Lower lobe of right lung (tissue), 2 donors: Measurements from ENCODE around the gene RPL7A. TPM values are rescaled to one million over a fixed set of nuclear protein-coding genes. Genes with fewer than 3 reads are reported as not detected.

ENCODE experiments used
- ATAC-seq, 2 donors: fragments of 200-7000 bp; cut with Tn5 transposase; one replicate each; pipeline ENCODE4 v1.9.1; 2020 to 2022; ENCODE audit warnings: mild to moderate bottlenecking in 2 of 2, moderate library complexity in 2 of 2
- DNase-seq: peaks from one replicate; pipeline ENCODE4 v3.0.0-alpha.2; 2020
- H3K27ac ChIP-seq: fragments of 200-600 bp; one replicate; pipeline ENCODE4 v1.8.0; 2022
- H3K27me3 ChIP-seq: fragments of 200-600 bp; one replicate; pipeline ENCODE4 v1.8.0; 2022; ENCODE audit warnings: low read depth
- H3K36me3 ChIP-seq: fragments of 200-600 bp; one replicate; pipeline ENCODE4 v1.8.0; 2022; ENCODE audit warnings: mild to moderate bottlenecking
- H3K4me1 ChIP-seq: fragments of 200-600 bp; one replicate; pipeline ENCODE4 v1.8.0; 2022
- H3K4me3 ChIP-seq: fragments of 200-600 bp; one replicate; pipeline ENCODE4 v1.8.0; 2022; ENCODE audit warnings: mild to moderate bottlenecking
- H3K9me3 ChIP-seq: fragments of 200-600 bp; one replicate; pipeline ENCODE4 v1.8.0; 2022
- intact Hi-C: fragments of 100-400 bp; cut with DNase I; formaldehyde crosslinking; loops from one replicate; pipeline ENCODE4 v1.11.0; 2022
- total RNA-seq: library from RNA; stranded (reverse); fragmentation: NEBNext Ultra II Directional; extraction: Animal tissue kit (Norgen Biotek cat#: 25700); gene quantifications from one replicate; pipeline ENCODE4 v1.2.1, GENCODE V29; 2021
- TF ChIP-seq, protein P1 (sequence below): fragments of 200-600 bp; IDR thresholded peaks from one replicate; pipeline ENCODE4 v1.8.0; 2022; ENCODE audit warnings: antibody characterized with exemption, mild to moderate bottlenecking
- donor health status: DM: no; HTN: yes; CAD: no; lungs with severe emphysema.

RPL7A gene
- total RNA-seq, 1 donor from 2014 or later: 1,397 TPM

DNA sequence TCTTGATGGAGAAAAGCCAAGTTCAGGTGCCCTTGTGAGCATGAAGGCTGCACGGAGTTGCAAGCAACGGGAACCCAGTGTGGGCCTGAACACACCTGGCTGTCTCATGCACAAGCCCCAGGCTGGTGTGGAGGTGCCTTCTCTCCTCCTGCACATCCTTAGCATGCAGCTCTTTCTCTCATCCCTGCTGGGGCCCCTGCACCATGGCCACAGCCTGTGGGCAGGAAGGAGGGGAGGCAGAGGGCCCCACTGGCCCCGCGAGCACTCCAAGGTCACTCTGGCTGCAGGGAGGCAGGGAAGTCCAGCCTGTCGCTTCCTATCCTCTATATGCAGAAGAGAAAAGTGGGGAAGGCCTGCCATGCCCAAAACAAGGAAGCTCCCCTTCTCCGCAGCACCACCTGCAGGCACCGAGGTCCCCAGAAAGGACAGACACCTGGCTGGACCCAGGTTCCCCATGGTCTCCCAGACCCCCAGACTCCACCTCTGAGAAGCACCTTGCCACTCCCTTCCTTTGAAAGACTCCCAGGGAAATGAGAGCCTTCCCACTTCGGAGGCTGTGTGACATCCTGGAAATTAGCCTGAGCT is 46.8 kb downstream of the RPL7A start:
- DNase-seq: no peak
- peaks cover 9% of the 10 kb centered on the region for H3K27me3 ChIP-seq
- no peaks in the 10 kb centered on the region for H3K4me1 ChIP-seq
- intact Hi-C loops: no loop called here
- TF ChIP-seq, protein P1, sequence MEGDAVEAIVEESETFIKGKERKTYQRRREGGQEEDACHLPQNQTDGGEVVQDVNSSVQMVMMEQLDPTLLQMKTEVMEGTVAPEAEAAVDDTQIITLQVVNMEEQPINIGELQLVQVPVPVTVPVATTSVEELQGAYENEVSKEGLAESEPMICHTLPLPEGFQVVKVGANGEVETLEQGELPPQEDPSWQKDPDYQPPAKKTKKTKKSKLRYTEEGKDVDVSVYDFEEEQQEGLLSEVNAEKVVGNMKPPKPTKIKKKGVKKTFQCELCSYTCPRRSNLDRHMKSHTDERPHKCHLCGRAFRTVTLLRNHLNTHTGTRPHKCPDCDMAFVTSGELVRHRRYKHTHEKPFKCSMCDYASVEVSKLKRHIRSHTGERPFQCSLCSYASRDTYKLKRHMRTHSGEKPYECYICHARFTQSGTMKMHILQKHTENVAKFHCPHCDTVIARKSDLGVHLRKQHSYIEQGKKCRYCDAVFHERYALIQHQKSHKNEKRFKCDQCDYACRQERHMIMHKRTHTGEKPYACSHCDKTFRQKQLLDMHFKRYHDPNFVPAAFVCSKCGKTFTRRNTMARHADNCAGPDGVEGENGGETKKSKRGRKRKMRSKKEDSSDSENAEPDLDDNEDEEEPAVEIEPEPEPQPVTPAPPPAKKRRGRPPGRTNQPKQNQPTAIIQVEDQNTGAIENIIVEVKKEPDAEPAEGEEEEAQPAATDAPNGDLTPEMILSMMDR: no peak
- no peak for ATAC-seq
- no peak overlapping the region for H3K27ac ChIP-seq
- no peak overlapping the region for H3K4me3 ChIP-seq
- H3K36me3 ChIP-seq: no peaks in the 10 kb centered on the region
- no peaks in the 10 kb centered on the region for H3K9me3 ChIP-seq

DNA sequence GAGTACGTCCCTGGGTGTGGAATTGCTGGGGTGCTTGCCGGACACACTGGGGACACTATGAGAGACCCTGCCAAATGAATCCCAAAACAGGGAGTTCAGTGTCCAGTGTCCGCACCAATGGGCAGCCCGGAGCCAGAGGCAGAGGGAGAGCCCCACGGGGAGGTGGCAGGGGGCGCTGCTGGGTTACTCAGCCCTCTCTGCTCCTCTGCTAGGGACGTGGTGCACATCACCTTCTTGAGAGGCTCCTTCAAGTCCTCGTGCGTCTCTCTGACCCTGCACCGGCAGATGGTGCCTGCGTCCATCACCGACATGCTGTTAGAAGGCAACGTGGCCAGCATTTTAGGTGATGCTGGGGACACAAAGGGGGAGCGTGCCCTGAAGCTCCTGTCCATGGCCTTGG is 48.9 kb downstream of the RPL7A start:
- H3K36me3 ChIP-seq: no peaks in the 10 kb centered on the region
- H3K9me3 ChIP-seq: no peaks in the 10 kb centered on the region
- H3K4me1 ChIP-seq: no peaks in the 10 kb centered on the region
- ATAC-seq (no peak), DNase-seq (no peak)
- H3K27me3 ChIP-seq: peaks cover 9% of the 10 kb centered on the region
- H3K4me3 ChIP-seq: no peak overlapping the region
- H3K27ac ChIP-seq: no peak overlapping the region
- intact Hi-C loops: no loop called here
- TF ChIP-seq, protein P1: peak; percentile 20

DNA sequence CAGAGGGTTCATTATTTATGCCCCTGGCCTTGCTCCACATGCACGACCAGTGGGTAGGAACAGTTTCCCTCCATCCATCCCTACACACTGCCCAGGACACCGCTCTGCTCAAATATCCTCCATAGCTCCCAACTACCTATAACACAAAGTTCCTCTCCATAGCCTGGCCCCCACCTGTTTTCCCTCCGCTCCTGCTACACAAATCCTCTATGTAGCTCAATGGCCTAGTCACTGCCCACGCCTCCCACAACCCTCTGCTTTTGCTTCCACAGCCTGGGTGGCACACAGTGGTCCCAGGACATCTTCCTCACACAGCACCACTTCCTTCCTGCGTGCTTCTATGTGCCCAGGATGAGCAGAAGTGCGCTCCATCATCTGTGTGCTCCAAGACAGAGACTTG is 49.4 kb downstream of the RPL7A start:
- Histone ChIP-seq H3K27me3 (peaks cover 9% of the 10 kb centered on the region), H3K4me3 (no peak overlapping the region), H3K9me3 (no peaks in the 10 kb centered on the region), H3K36me3 (no peaks in the 10 kb centered on the region), H3K27ac (no peak overlapping the region), H3K4me1 (no peaks in the 10 kb centered on the region)
- no peak for ATAC-seq
- TF ChIP-seq, protein P1: no peak
- DNase-seq: no peak
- intact Hi-C loops: no loop called here

DNA sequence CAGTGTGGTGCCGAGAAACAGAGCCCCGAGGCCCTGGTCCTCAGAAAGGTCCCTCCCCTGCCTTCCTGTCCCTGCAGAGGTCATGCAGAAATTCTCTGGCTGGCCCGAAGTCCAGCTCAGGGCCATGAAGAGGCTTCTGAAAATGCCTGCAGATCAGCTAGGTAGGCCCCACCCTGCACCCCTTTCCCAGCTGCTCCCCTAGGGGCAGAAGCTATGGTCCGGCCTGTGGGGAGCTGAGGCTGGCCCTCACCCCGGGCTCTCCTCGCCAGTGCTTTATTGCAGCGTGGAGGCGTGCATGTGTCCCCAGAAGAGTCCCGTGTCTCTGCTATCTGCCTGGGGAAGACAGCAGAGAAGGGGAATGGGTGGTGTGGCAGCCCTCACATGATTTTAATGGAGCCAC is 49.9 kb downstream of the RPL7A start:
- Histone ChIP-seq H3K4me3 (no peak overlapping the region), H3K27ac (no peak overlapping the region), H3K27me3 (peaks cover 9% of the 10 kb centered on the region), H3K4me1 (no peaks in the 10 kb centered on the region), H3K36me3 (no peaks in the 10 kb centered on the region), H3K9me3 (no peaks in the 10 kb centered on the region)
- TF ChIP-seq, protein P1: no peak
- ATAC-seq: no peak
- intact Hi-C loops: no loop called here
- DNase-seq: no peak

DNA sequence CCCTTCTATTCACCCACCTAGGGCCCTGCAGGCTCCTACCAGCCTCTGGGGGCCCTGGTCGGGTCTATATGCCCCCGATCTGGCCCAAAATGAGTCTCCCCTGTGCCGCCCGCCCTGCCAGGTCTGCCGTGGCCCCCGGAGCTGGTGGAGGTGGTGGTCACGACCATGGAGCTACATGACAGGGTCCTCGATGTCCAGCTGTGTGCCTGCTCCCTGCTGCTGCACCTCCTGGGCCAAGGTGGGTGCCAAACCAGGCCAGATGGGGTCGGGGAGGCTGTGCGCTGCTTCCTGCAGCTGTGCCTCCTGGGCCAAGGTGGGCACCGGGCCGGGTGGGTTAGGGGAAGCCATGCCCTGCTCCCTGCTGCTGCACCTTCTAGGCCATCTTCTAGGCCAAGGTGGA is 52.3 kb downstream of the RPL7A start:
- Histone ChIP-seq H3K9me3 (no peaks in the 10 kb centered on the region), H3K36me3 (peaks cover 15% of the 10 kb centered on the region), H3K4me3 (no peak overlapping the region), H3K27ac (no peak overlapping the region), H3K27me3 (peaks cover under 1% of the 10 kb centered on the region), H3K4me1 (no peaks in the 10 kb centered on the region)
- ATAC-seq: no peak
- TF ChIP-seq, protein P1: no peak
- intact Hi-C loops: no loop called here
- DNase-seq: no peak

Other genes starting within 250 kb of the RPL7A start
- 71.1 TPM for gene RALGDS, start 227.0 kb upstream of the RPL7A start, total RNA-seq
- 38.5 TPM for gene GBGT1, start 184.3 kb upstream of the RPL7A start, total RNA-seq
- gene OBP2B, start 139.0 kb upstream of the RPL7A start, total RNA-seq: not detected
- 25.0 TPM for gene ABO, start 73.0 kb upstream of the RPL7A start, total RNA-seq
- gene SURF6, start 12.0 kb upstream of the RPL7A start, total RNA-seq: 15.2 TPM
- gene MED22, start 87 bp upstream of the RPL7A start, total RNA-seq: 24.4 TPM
- 49.4 TPM for gene SURF1, start 8.3 kb downstream of the RPL7A start, total RNA-seq
- 15.2 TPM for gene SURF2, start 8.3 kb downstream of the RPL7A start, total RNA-seq
- 126 TPM for gene SURF4, start 27.8 kb downstream of the RPL7A start, total RNA-seq
- 1.6 TPM for gene STKLD1, start 28.1 kb downstream of the RPL7A start, total RNA-seq
- gene REXO4, start 69.8 kb downstream of the RPL7A start, total RNA-seq: 20.9 TPM
- gene ADAMTS13, start 74.1 kb downstream of the RPL7A start, total RNA-seq: 1.9 TPM
- gene CACFD1, start 111.8 kb downstream of the RPL7A start, total RNA-seq: 34.3 TPM
- gene SLC2A6, start 130.9 kb downstream of the RPL7A start, total RNA-seq: 10.5 TPM
- not detected for gene MYMK, start 176.7 kb downstream of the RPL7A start, total RNA-seq
- gene ADAMTSL2, start 186.5 kb downstream of the RPL7A start, total RNA-seq: 10.1 TPM